Retinal pigment epithelial cell (primary cell): Measurements from ENCODE around the gene ELAVL1.
"Not testable (repeated sequence)": the region's sequence is repeated elsewhere in the genome, so short reads cannot be mapped to it uniquely, and the experiment has no call there.

Experiments
- DNase-seq: peaks from one replicate; pipeline ENCODE4 v3.0.0-alpha.2; 2010; ENCODE audit warnings: low read depth
- H3K4me3 ChIP-seq: 2 replicates; pipeline ENCODE4 v1.5.1; 2011; ENCODE audit warnings: mild to moderate bottlenecking, low read length, control low read depth, moderate library complexity
- TF ChIP-seq, protein P1 (sequence below): conservative IDR thresholded peaks from 2 replicates; pipeline ENCODE4 v1.5.1; 2011; ENCODE audit warnings: low read depth, low read length, control low read depth, inconsistent platforms

Gene ELAVL1

DNA sequence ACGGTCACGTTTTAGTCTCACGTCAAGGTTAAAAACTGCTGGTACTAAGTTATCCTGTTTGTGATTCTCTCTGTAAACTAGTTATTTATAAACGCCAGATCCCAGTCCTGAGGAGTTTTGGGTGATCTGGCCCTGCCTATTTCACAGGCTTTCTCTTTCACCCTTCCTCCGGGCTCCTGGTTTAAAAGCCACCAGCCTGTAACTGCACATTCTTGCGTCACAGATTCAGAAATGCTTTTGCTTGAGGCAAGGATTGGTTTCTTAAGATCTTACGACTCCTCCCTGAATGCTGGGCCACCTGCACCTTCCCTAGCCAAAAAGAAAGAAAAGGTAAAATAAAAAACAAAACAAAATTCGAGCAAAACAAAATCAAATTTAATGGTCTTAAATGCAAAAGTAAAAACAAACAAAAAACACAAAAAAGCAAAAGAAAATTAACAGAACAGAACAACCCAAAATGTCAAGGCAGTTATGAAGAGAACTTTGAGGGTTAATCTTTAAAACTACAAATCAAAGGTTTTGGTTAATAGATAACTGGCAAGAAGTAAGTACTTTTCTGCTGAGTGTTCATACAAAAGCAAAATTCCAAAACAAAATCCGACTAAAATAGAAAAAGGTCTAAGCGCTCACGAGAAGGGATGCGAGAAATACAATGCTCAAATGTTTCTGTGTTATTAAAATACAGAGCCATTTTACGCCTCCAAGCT, 43.4 kb downstream of the ELAVL1 start:
- DNase-seq = no peak
- TF ChIP-seq, protein P1, sequence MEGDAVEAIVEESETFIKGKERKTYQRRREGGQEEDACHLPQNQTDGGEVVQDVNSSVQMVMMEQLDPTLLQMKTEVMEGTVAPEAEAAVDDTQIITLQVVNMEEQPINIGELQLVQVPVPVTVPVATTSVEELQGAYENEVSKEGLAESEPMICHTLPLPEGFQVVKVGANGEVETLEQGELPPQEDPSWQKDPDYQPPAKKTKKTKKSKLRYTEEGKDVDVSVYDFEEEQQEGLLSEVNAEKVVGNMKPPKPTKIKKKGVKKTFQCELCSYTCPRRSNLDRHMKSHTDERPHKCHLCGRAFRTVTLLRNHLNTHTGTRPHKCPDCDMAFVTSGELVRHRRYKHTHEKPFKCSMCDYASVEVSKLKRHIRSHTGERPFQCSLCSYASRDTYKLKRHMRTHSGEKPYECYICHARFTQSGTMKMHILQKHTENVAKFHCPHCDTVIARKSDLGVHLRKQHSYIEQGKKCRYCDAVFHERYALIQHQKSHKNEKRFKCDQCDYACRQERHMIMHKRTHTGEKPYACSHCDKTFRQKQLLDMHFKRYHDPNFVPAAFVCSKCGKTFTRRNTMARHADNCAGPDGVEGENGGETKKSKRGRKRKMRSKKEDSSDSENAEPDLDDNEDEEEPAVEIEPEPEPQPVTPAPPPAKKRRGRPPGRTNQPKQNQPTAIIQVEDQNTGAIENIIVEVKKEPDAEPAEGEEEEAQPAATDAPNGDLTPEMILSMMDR = no peak
- H3K4me3 ChIP-seq = no peak overlapping the region

DNA sequence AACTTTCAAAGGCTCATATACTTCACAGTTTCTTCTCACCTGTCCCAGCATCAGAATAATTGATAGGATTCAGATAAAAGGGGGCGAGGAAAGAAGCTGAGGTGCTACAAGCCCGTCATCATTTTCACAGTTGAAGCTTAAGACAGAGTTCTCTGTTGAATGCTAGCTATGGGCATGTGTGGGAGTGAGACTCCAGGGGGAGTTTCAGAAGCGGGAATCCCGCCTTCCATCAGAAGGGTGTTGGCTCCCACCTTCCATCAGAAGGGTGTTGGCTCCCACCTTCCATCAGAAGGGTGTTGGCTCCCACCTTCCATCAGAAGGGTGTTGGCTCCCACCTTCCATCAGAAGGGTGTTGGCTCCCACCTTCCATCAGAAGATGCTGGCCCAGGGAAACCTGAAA, 44.4 kb downstream of the ELAVL1 start:
- not testable (repeated sequence) for DNase-seq

DNA sequence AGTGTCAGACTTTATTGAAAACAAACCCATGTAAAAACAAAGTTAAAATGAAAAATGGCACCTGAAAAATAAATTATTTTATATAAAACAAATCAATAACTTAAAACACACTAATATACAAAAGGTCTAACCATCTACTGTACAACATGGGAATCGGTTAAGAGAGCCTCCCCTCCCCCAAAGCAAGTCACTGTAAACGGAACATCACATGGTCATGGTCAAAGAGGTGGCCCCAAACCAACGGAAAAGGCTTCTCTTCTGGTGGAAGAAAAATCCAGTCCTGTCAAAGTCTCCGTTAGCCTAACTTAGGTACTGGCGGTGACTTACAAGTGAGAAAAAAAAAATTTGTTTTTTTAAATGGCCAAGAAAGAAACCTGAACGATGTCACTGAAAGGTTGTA, 46.2 kb downstream of the ELAVL1 start:
- no peak overlapping the region for H3K4me3 ChIP-seq
- TF ChIP-seq, protein P1 = no peak
- DNase-seq = no peak

More for the DNA sequence above, 44.4 kb downstream of the ELAVL1 start:
- not testable (repeated sequence) for H3K4me3 ChIP-seq

DNA sequence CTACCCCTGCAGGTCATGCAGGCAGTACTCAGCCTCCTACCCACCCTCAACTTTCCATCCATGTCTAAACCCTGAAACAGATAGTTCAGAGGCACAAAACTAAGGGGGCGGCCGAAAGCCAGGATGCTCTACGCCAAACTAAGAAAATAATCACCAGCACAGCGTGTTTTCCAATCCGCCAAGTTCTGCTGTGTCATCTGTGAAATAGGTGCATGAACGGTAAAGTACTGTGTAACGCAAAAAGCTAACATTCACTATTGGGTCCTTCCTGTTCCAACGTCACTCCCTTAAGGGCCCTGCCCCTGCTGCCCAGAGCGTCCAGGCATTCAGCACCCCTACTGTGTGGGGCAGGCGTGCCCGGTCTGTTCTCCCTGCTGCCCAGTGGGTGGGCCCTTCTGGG, 49.7 kb downstream of the ELAVL1 start:
- no peak overlapping the region for H3K4me3 ChIP-seq
- TF ChIP-seq, protein P1 = no peak
- DNase-seq = no peak

DNA sequence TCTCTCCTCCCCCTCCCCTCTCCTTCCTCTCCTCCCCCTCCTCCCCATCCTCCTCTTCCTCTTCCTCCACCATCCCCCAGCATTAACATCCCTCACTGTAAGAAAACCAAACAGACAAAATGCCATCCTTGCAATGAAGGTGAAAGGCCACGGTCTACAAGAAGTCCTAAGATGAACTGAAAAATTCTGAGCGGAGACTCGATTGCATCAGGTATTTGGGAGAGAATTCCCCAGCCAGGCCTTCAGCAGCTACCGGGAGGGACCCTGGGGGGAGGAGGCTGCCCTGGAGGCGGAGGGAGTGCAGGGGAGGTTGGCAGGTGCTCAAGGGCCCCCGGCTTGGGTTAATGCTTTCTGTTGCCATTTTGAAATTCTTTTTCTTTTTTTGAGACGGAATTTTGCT, 51.9 kb downstream of the ELAVL1 start:
- no peak for DNase-seq
- TF ChIP-seq, protein P1 = no peak
- H3K4me3 ChIP-seq = no peak overlapping the region

DNA sequence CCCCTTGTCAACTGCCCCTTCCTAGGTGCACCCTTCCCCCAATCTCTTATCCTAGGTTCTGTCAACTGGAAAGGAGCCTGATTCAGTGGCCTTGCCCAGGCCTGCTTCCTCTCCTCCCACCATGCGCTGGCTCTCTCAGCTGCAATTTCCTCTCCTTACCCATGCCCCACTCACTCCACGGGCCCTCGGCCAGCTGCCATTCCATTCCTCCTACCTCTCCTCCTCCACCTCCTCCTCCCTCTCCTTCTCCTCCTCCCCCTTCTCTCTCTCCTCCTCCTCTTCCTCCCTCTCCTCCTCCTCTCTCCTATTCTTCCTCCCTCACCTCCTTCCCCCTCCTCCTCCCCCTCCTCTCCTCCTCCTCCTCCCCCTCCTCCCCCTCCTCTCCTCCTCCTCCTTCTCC, 52.4 kb downstream of the ELAVL1 start:
- TF ChIP-seq, protein P1 = no peak
- H3K4me3 ChIP-seq = no peak overlapping the region
- DNase-seq = no peak

DNA sequence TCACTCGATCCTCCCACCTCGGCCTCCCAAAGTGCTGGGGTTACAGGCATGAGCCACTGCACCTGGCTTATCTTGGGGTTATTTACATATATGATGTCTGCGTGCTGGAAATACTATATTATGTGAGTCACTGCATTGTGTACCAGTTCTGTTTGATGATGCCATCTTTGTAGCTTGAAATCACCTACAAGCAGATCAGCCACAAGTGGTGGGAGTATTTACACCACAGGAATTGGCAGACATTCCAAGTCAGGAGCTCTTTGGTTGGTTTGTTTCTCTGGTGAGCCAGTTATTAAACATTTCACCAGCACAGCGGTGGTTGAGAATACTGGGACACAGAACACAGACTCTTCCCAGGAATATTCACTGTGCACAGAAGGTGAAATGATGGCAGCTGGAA, 57.5 kb downstream of the ELAVL1 start:
- H3K4me3 ChIP-seq = no peak overlapping the region
- DNase-seq = no peak
- TF ChIP-seq, protein P1 = no peak
